HTR-8/SVneo (cell line): Measurements from ENCODE around the gene GDPD5.
"Not testable (repeated sequence)": the region's sequence is repeated elsewhere in the genome, so short reads cannot be mapped to it uniquely, and the experiment has no call there.

Experiments
- DNase-seq: peaks from one replicate; pipeline ENCODE4 v3.0.0; 2011; ENCODE audit warnings: low spot score, mixed read lengths; ENCODE audit not compliant: insufficient read length
- FAIRE-seq: peaks from 2 replicates; lab custom pipeline; 2011; peaks lifted over from hg19 to GRCh38; lab: Jason Lieb, UNC

GDPD5 gene

GRCh38 chr11:75420224-75421034 lies 105.3 kb downstream of the GDPD5 start:
- no peak for FAIRE-seq
- DNase-seq = no peak

GRCh38 chr11:75413864-75414263 lies 111.9 kb downstream of the GDPD5 start:
- DNase-seq (no peak), FAIRE-seq (no peak)

- not testable (repeated sequence) for FAIRE-seq, DNase-seq
These were observed 112.6 kb downstream of the GDPD5 start for GRCh38 chr11:75413146-75413545.

GRCh38 chr11:75409971-75410370 lies 115.8 kb downstream of the GDPD5 start:
- FAIRE-seq = not testable (repeated sequence)

GRCh38 chr11:75408957-75409219 lies 116.9 kb downstream of the GDPD5 start:
- DNase-seq = no peak
- FAIRE-seq = no peak

More at GRCh38 chr11:75409971-75410370, 115.8 kb downstream of the GDPD5 start:
- DNase-seq = not testable (repeated sequence)

GRCh38 chr11:75406338-75406777 lies 119.4 kb downstream of the GDPD5 start:
- FAIRE-seq = no peak
- no peak for DNase-seq

GRCh38 chr11:75403983-75404658 lies 121.6 kb downstream of the GDPD5 start:
- FAIRE-seq (no peak), DNase-seq (no peak)

- FAIRE-seq = no peak
These were observed 122.7 kb downstream of the GDPD5 start for GRCh38 chr11:75403037-75403436.

GRCh38 chr11:75402002-75402773 lies 123.6 kb downstream of the GDPD5 start:
- DNase-seq (no peak), FAIRE-seq (no peak)

More at GRCh38 chr11:75403037-75403436, 122.7 kb downstream of the GDPD5 start:
- no peak for DNase-seq

- FAIRE-seq (no peak), DNase-seq (no peak)
These were observed 125.4 kb downstream of the GDPD5 start for GRCh38 chr11:75400146-75400865.

- FAIRE-seq (peak; percentile 92), DNase-seq (peak; percentile 96)
These were observed 126.2 kb downstream of the GDPD5 start, which contains the start of gene RPS3 for GRCh38 chr11:75399344-75400145. RPS3 (plus strand) TSS chr11:75399518; CDS start chr11:75399548, 30 bp downstream.

GRCh38 chr11:75398906-75399305 lies 126.8 kb downstream of the GDPD5 start:
- no peak for DNase-seq
- no peak for FAIRE-seq

- no peak for FAIRE-seq
- no peak for DNase-seq
These were observed 131.5 kb downstream of the GDPD5 start for GRCh38 chr11:75394085-75394840.

- DNase-seq (no peak), FAIRE-seq (no peak)
These were observed 135.8 kb downstream of the GDPD5 start for GRCh38 chr11:75389925-75390324.

GRCh38 chr11:75389276-75389605 lies 136.5 kb downstream of the GDPD5 start:
- FAIRE-seq = no peak
- no peak for DNase-seq

- peak; percentile 40 for FAIRE-seq
- DNase-seq = peak; percentile 87
These were observed 137.1 kb downstream of the GDPD5 start for GRCh38 chr11:75388386-75389275.

GRCh38 chr11:75387736-75388294 lies 137.9 kb downstream of the GDPD5 start:
- DNase-seq (no peak), FAIRE-seq (no peak)
